B cell (primary cell): ENCODE measurements around the gene IL1R1. TPM values are rescaled to one million over a fixed set of nuclear protein-coding genes. Genes with fewer than 3 reads are reported as not detected.

Experiments used
- ATAC-seq: fragments of 200-7000 bp; cut with Tn5 transposase; one replicate; pipeline ENCODE4 v1.10.0; 2021; ENCODE audit warnings: low read depth, mild to moderate bottlenecking, moderate number of reproducible peaks, moderate library complexity
- CTCF ChIA-PET: fragments of 350-600 bp; sonication (Branson Sonifier 250); formaldehyde crosslinking; loops from one replicate; lab custom pipeline; 2021; ENCODE audit warnings: antibody characterized with exemption, inconsistent platforms; lab: Charles Lee
- POLR2A ChIA-PET: fragments of 350-600 bp; sonication (Branson Sonifier 250); formaldehyde crosslinking; loops from one replicate; lab custom pipeline; 2021; ENCODE audit warnings: antibody characterized with exemption; lab: Charles Lee
- DNase-seq: peaks from one replicate; pipeline ENCODE4 v3.0.0; 2013
- H2AFZ ChIP-seq: 2 replicates; pipeline ENCODE4 v1.6.1; 2012; ENCODE audit warnings: mild to moderate bottlenecking, low read depth, low read length; ENCODE audit not compliant: insufficient read depth, poor library complexity, severe bottlenecking
- H3K27ac ChIP-seq, 2 donors: 1 replicate in 1 of 2; 2 replicates in 1 of 2; pipeline ENCODE4 v1.5.1; 2012 to 2013; ENCODE audit warnings: low read length in 2 of 2, mild to moderate bottlenecking in 2 of 2, moderate library complexity in 1 of 2
- H3K27me3 ChIP-seq, 4 experiments: fragments of 200-600 bp in 1 of 4; sonication (generic) in 1 of 4; replicated peaks in 1 of 4; 1 replicate in 2 of 4; 2 replicates in 2 of 4; pipeline versions ENCODE4 v1.6.1 to v1.7.0; 2013 to 2016; ENCODE audit warnings: low read length in 3 of 4, mild to moderate bottlenecking in 2 of 4, mixed read lengths in 1 of 4, moderate library complexity in 1 of 4; ENCODE audit not compliant: insufficient read depth in 4 of 4, control insufficient read depth in 3 of 4; ENCODE audit errors: control extremely low read depth in 1 of 4
- H3K36me3 ChIP-seq, 2 experiments: replicated peaks in 1 of 2; 1 replicate in 1 of 2; 2 replicates in 1 of 2; pipeline versions ENCODE4 v1.6.1 to v1.7.1; 2013; ENCODE audit warnings: low read length in 1 of 2; ENCODE audit not compliant: insufficient read depth in 2 of 2, control insufficient read depth in 1 of 2; ENCODE audit errors: control extremely low read depth in 1 of 2, extremely low read depth in 1 of 2
- H3K4me1 ChIP-seq, 2 donors: fragments of 200-600 bp in 1 of 2; sonication (generic) in 1 of 2; 1 replicate in 1 of 2; 2 replicates in 1 of 2; pipeline versions ENCODE4 v1.5.1 to v1.6.1; 2013 to 2017; ENCODE audit warnings: low read length in 2 of 2; ENCODE audit not compliant: control insufficient read depth in 2 of 2, insufficient read depth in 2 of 2
- H3K4me2 ChIP-seq: replicated peaks from 2 replicates; pipeline ENCODE3; 2012; ENCODE audit warnings: mild to moderate bottlenecking, low read depth, low read length; ENCODE audit not compliant: poor library complexity, severe bottlenecking
- H3K4me3 ChIP-seq, 5 experiments: fragments of 200-600 bp in 1 of 5; sonication (generic) in 1 of 5; 1 replicate in 3 of 5; 2 replicates in 2 of 5; pipeline versions ENCODE4 v1.5.1 to v1.7.0; 2011 to 2016; ENCODE audit warnings: low read length in 4 of 5, mild to moderate bottlenecking in 4 of 5, low read depth in 2 of 5, control low read depth in 1 of 5, moderate library complexity in 1 of 5; ENCODE audit not compliant: insufficient read depth in 1 of 5; ENCODE audit errors: control extremely low read depth in 1 of 5, extremely low read depth in 1 of 5
- H3K79me2 ChIP-seq: fragments of 200-600 bp; sonication (generic); one replicate; pipeline ENCODE4 v1.6.0; 2016; ENCODE audit warnings: low read length; ENCODE audit not compliant: control insufficient read depth, insufficient read depth
- H3K9ac ChIP-seq: fragments of 200-600 bp; sonication (generic); 2 replicates; pipeline ENCODE4 v1.6.1; 2017; ENCODE audit warnings: mild to moderate bottlenecking, low read length, moderate library complexity
- H3K9me3 ChIP-seq, 3 donors: one replicate each; pipeline versions ENCODE4 v1.6.1 to v1.7.1; 2013; ENCODE audit warnings: low read length in 2 of 3; ENCODE audit not compliant: control insufficient read depth in 2 of 3, insufficient read depth in 1 of 3; ENCODE audit errors: control extremely low read depth in 1 of 3
- H4K20me1 ChIP-seq: 2 replicates; pipeline ENCODE4 v1.6.0; 2012; ENCODE audit warnings: mild to moderate bottlenecking, low read length; ENCODE audit not compliant: insufficient read depth, control insufficient read depth, poor library complexity, severe bottlenecking
- H3K27ac Mint-ChIP-seq: one replicate; pipeline ENCODE4 v1.8.0; 2021; ENCODE audit warnings: mixed read lengths
- H3K27me3 Mint-ChIP-seq: one replicate; pipeline ENCODE4 v1.8.0; 2021; ENCODE audit warnings: mixed read lengths
- H3K4me1 Mint-ChIP-seq: one replicate; pipeline ENCODE4 v1.8.0; 2021; ENCODE audit warnings: mixed read lengths
- H3K4me3 Mint-ChIP-seq: one replicate; pipeline ENCODE4 v1.8.0; 2021; ENCODE audit warnings: mixed read lengths
- H3K9me3 Mint-ChIP-seq: one replicate; pipeline ENCODE4 v1.8.0; 2022; ENCODE audit warnings: mixed read lengths; ENCODE audit not compliant: insufficient read depth
- CTCF ChIP-seq: fragments of 200-600 bp; IDR thresholded peaks from one replicate; pipeline ENCODE4 v1.8.0; 2022; ENCODE audit warnings: antibody characterized with exemption, mild to moderate bottlenecking
- EZH2 ChIP-seq: IDR thresholded peaks from 2 replicates; pipeline ENCODE4 v1.6.1; 2012; ENCODE audit warnings: borderline replicate concordance, low read depth, mild to moderate bottlenecking, moderate library complexity, low read length; ENCODE audit not compliant: insufficient read depth, poor library complexity, severe bottlenecking
- WGBS: methylation state at CpG from one replicate; pipeline ENCODE4 v1.1.5; 2013; ENCODE audit warnings: missing lambda C conversion rate; ENCODE audit not compliant: insufficient coverage; 5-methylcytosine and 5-hydroxymethylcytosine counted together
- intact Hi-C: fragments of 100-400 bp; cut with micrococcal nuclease; formaldehyde crosslinking; loops from one replicate; pipeline ENCODE4 v1.10.0; 2022
- polyA plus RNA-seq: library from polyadenylated mRNA; depleted of rRNA; stranded (reverse); fragments of >200 nt; gene quantifications from 2 replicates; pipeline ENCODE4 v1.2.3, GENCODE V29; 2012
- total RNA-seq, 2 donors: library from RNA; stranded (reverse); fragments of 120-200 nt in 1 of 2; gene quantifications; 1 replicate in 1 of 2; 2 replicates in 1 of 2; pipeline versions ENCODE4 v1.2.3 to v1.2.4, GENCODE V29; 2013 to 2022

Gene IL1R1
- total and polyA plus RNA-seq, 2 donors (not counting 1 experiment from before 2014, with no cell fraction given) = not detected

- WGBS = 50% methylated on average over 1 of the region's 3 CpGs
- intact Hi-C loops = no loop called here
- no peak overlapping the region for H2AFZ ChIP-seq
- no peak overlapping the region for H3K27ac ChIP-seq
- no peak overlapping the region for H3K4me2 ChIP-seq
- no peak for TF ChIP-seq CTCF
- no peak for TF ChIP-seq EZH2
- H3K79me2 ChIP-seq = no peaks in the 10 kb centered on the region
- H3K9me3 Mint-ChIP-seq = no peaks in the 10 kb centered on the region
- no peaks in the 10 kb centered on the region for H3K9me3 ChIP-seq
- no peak overlapping the region for H3K27ac Mint-ChIP-seq
- no peak overlapping the region for H3K9ac ChIP-seq
- H4K20me1 ChIP-seq = no peaks in the 10 kb centered on the region
- H3K27me3 ChIP-seq = no peaks in the 10 kb centered on the region
- H3K4me1 ChIP-seq = no peaks in the 10 kb centered on the region
- H3K4me1 Mint-ChIP-seq = no peaks in the 10 kb centered on the region
- ATAC-seq (no peak), DNase-seq (no peak)
- ChIA-PET POLR2A (no interaction called here), CTCF (no interaction called here)
- H3K36me3 ChIP-seq = no peaks in the 10 kb centered on the region
- no peak overlapping the region for H3K4me3 Mint-ChIP-seq
- no peak overlapping the region for H3K4me3 ChIP-seq
- peaks cover 16% of the 10 kb centered on the region for H3K27me3 Mint-ChIP-seq
Measured at GRCh38 chr2:102172745-102173144, 30.2 kb downstream of the IL1R1 start.

DNA sequence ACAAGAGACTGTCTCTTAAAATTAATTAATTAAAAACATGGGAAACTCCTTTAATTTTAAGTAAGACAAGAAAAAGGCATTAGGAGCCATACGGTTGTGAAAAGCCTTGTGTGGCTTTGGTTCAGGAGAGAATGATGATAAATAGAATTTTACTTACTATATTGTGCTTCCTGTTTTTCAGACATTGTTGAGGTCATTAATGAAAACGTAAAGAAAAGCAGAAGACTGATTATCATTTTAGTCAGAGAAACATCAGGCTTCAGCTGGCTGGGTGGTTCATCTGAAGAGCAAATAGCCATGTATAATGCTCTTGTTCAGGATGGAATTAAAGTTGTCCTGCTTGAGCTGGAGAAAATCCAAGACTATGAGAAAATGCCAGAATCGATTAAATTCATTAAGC is 33.6 kb downstream of the IL1R1 start:
- intact Hi-C loops = no loop called here
- no peak overlapping the region for H3K27ac Mint-ChIP-seq
- H2AFZ ChIP-seq = no peak overlapping the region
- no peaks in the 10 kb centered on the region for H3K4me1 ChIP-seq
- no peak overlapping the region for H3K4me3 ChIP-seq
- H3K9me3 Mint-ChIP-seq = no peaks in the 10 kb centered on the region
- H3K9ac ChIP-seq = no peak overlapping the region
- no peak for TF ChIP-seq EZH2
- no peak for TF ChIP-seq CTCF
- CTCF ChIA-PET = no interaction called here
- H3K27me3 Mint-ChIP-seq = peaks cover 21% of the 10 kb centered on the region
- H3K4me1 Mint-ChIP-seq = no peaks in the 10 kb centered on the region
- no peaks in the 10 kb centered on the region for H3K79me2 ChIP-seq
- DNase-seq (no peak), ATAC-seq (no peak)
- no peak overlapping the region for H3K27ac ChIP-seq
- H4K20me1 ChIP-seq = no peaks in the 10 kb centered on the region
- H3K4me2 ChIP-seq = no peak overlapping the region
- 76% methylated on average over 2 of the region's 3 CpGs for WGBS
- no peaks in the 10 kb centered on the region for H3K9me3 ChIP-seq
- no peaks in the 10 kb centered on the region for H3K27me3 ChIP-seq
- POLR2A ChIA-PET = no interaction called here
- H3K36me3 ChIP-seq = no peaks in the 10 kb centered on the region
- H3K4me3 Mint-ChIP-seq = no peak overlapping the region
